Keratinocyte (primary cell): ENCODE measurements around the gene FCRL3.

Source experiments
- CTCF ChIP-seq, 3 experiments: IDR thresholded peaks in 1 of 3; conservative IDR thresholded peaks in 1 of 3; optimal IDR thresholded peaks in 1 of 3; 2 replicates in 2 of 3; 3 replicates in 1 of 3; pipeline versions ENCODE3 to v1.5.1; 2011; ENCODE audit warnings: low read length in 3 of 3, mild to moderate bottlenecking in 3 of 3, moderate library complexity in 2 of 3, control low read depth in 1 of 3, inconsistent platforms in 1 of 3; ENCODE audit not compliant: insufficient read depth in 2 of 3; ENCODE audit errors: extremely low read depth in 1 of 3
- EZH2 ChIP-seq: IDR thresholded peaks from one replicate; pipeline ENCODE4 v1.6.1; 2012; ENCODE audit warnings: inconsistent platforms, mild to moderate bottlenecking, low read length, moderate library complexity

GRCh38 chr1:157700305-157700704, 264 bp downstream of the FCRL3 start:
- TF ChIP-seq CTCF (optimal IDR thresholded peaks at IDR 0.05 in 1 of 3, IDR thresholded peaks at IDR 0.05 in 1 of 3, conservative IDR thresholded peaks at IDR 0.05 in 1 of 3; ENCODE audit: extremely low read depth in 1 of 3, insufficient read depth in 2 of 3, low read length in 3 of 3) (no peak), EZH2 (no peak)
